Measurements from ENCODE around the gene MT1X.

Gene MT1X

GRCh38 chr16:56633535-56633934 is 48.7 kb upstream of the MT1X start (continued):
- TF ChIP-seq, protein P1, sequence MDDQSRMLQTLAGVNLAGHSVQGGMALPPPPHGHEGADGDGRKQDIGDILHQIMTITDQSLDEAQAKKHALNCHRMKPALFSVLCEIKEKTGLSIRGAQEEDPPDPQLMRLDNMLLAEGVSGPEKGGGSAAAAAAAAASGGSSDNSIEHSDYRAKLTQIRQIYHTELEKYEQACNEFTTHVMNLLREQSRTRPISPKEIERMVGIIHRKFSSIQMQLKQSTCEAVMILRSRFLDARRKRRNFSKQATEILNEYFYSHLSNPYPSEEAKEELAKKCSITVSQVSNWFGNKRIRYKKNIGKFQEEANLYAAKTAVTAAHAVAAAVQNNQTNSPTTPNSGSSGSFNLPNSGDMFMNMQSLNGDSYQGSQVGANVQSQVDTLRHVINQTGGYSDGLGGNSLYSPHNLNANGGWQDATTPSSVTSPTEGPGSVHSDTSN (CRISPR knock-in tag; IDR thresholded peaks at IDR 0.05) = no peak
- TF ChIP-seq ZNF214 (tag by site-specific recombination; IDR thresholded peaks at IDR 0.05; ENCODE audit: borderline replicate concordance) = no peak

GRCh38 chr16:56634715-56635440 is 47.4 kb upstream of the MT1X start:
- TF ChIP-seq KLF16 (tag by site-specific recombination; IDR thresholded peaks at IDR 0.05) (no peak), ZBTB48 (tag by site-specific recombination; IDR thresholded peaks at IDR 0.05) (no peak), SCRT1 (tag by site-specific recombination; IDR thresholded peaks at IDR 0.05; ENCODE audit: borderline replicate concordance) (no peak), ZNF23 (tag by site-specific recombination; IDR thresholded peaks at IDR 0.05; ENCODE audit: borderline replicate concordance) (no peak), ZNF747 (tag by site-specific recombination; IDR thresholded peaks at IDR 0.05) (no peak), ZNF112 (tag by site-specific recombination; IDR thresholded peaks at IDR 0.05) (no peak), ZNF157 (tag by site-specific recombination; IDR thresholded peaks at IDR 0.05) (no peak), EGR2 (tag by site-specific recombination; IDR thresholded peaks at IDR 0.05; ENCODE audit: low read depth) (no peak), TRIM28 (IDR thresholded peaks at IDR 0.05; ENCODE audit: borderline replicate concordance, low read length) (no peak), ZNF26 (tag by site-specific recombination; IDR thresholded peaks at IDR 0.05) (no peak), ZNF362 (tag by site-specific recombination; IDR thresholded peaks at IDR 0.05) (no peak), ZNF830 (tag by site-specific recombination; IDR thresholded peaks at IDR 0.05; ENCODE audit: low read depth) (no peak), ZBTB1 (tag by site-specific recombination; IDR thresholded peaks at IDR 0.05) (no peak), ZNF132 (tag by site-specific recombination; IDR thresholded peaks at IDR 0.05; ENCODE audit: borderline replicate concordance) (no peak), GLIS1 (tag by site-specific recombination; IDR thresholded peaks at IDR 0.05) (no peak), ZSCAN16 (tag by site-specific recombination; IDR thresholded peaks at IDR 0.05) (no peak), ZNF561 (tag by site-specific recombination; IDR thresholded peaks at IDR 0.05; ENCODE audit: borderline replicate concordance) (no peak), ZNF76 (tag by site-specific recombination; IDR thresholded peaks at IDR 0.05; ENCODE audit: borderline replicate concordance, low read depth) (no peak)
- TF ChIP-seq, protein P2, sequence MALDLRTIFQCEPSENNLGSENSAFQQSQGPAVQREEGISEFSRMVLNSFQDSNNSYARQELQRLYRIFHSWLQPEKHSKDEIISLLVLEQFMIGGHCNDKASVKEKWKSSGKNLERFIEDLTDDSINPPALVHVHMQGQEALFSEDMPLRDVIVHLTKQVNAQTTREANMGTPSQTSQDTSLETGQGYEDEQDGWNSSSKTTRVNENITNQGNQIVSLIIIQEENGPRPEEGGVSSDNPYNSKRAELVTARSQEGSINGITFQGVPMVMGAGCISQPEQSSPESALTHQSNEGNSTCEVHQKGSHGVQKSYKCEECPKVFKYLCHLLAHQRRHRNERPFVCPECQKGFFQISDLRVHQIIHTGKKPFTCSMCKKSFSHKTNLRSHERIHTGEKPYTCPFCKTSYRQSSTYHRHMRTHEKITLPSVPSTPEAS (tag by site-specific recombination; IDR thresholded peaks at IDR 0.05) = no peak
- TF ChIP-seq, protein P3, sequence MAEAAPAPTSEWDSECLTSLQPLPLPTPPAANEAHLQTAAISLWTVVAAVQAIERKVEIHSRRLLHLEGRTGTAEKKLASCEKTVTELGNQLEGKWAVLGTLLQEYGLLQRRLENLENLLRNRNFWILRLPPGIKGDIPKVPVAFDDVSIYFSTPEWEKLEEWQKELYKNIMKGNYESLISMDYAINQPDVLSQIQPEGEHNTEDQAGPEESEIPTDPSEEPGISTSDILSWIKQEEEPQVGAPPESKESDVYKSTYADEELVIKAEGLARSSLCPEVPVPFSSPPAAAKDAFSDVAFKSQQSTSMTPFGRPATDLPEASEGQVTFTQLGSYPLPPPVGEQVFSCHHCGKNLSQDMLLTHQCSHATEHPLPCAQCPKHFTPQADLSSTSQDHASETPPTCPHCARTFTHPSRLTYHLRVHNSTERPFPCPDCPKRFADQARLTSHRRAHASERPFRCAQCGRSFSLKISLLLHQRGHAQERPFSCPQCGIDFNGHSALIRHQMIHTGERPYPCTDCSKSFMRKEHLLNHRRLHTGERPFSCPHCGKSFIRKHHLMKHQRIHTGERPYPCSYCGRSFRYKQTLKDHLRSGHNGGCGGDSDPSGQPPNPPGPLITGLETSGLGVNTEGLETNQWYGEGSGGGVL (tag by site-specific recombination; IDR thresholded peaks at IDR 0.05) = no peak
- Histone ChIP-seq H3K4me1 (ENCODE audit: control insufficient read depth, insufficient read depth, low read length) (no peaks in the 10 kb centered on the region), H3K4me3 (ENCODE audit: low read depth, low read length) (no peak overlapping the region), H3K36me3 (ENCODE audit: control insufficient read depth in 2 of 2, insufficient read depth in 1 of 2, low read length in 2 of 2) (no peaks in the 10 kb centered on the region), H3K9me3 (ENCODE audit: control insufficient read depth, insufficient read depth, low read depth, low read length) (no peaks in the 10 kb centered on the region), H3K27ac (ENCODE audit: extremely low read depth, low read depth, low read length) (no peak overlapping the region)
- CTCF ChIA-PET = interaction anchor here (1.0 kb wide), 1 partner anchor 67 kb away, joined by 3 read pairs; no protein-coding TSS in a partner anchor
- POLR2A ChIA-PET = no interaction called here
